Measurements from ENCODE around the gene ROCK2. TPM values are rescaled to one million over a fixed set of nuclear protein-coding genes. Genes with fewer than 3 reads are reported as not detected.
A peak's percentile ranks its signal among the peaks of the same experiment; 100 is the strongest.

The ROCK2 gene
- total and polyA plus RNA-seq, 2 of the 13 experiments (the other 11 are each of a cell fraction or from before 2014, with no cell fraction given): 38.1 to 119 TPM

GRCh38 chr2:11363868-11364564, 19.6 kb upstream of the ROCK2 start (continued):
- no peak for TF ChIP-seq THAP9 (CRISPR knock-in tag; IDR thresholded peaks at IDR 0.05; ENCODE audit: borderline replicate concordance)
- no peak for TF ChIP-seq CREBL2 (CRISPR knock-in tag; IDR thresholded peaks at IDR 0.05; ENCODE audit: borderline replicate concordance)
- TF ChIP-seq SNAPC5 (CRISPR knock-in tag; IDR thresholded peaks at IDR 0.05; ENCODE audit: borderline replicate concordance): no peak; the same call in 1 of the 2 replicates
- no peak for TF ChIP-seq FLYWCH1 (CRISPR knock-in tag; IDR thresholded peaks at IDR 0.05)
- 0 out of 2 replicates have a peak, but pooled peaks have one; percentile 40 for TF ChIP-seq MTF2 (CRISPR knock-in tag; IDR thresholded peaks at IDR 0.05; ENCODE audit: borderline replicate concordance)
- no peak for TF ChIP-seq E2F1 (CRISPR knock-in tag; IDR thresholded peaks at IDR 0.05)
- TF ChIP-seq ARNT (IDR thresholded peaks at IDR 0.05): no peak
- no peak for TF ChIP-seq KDM1A (CRISPR knock-in tag; IDR thresholded peaks at IDR 0.05)
- TF ChIP-seq THRA (CRISPR knock-in tag; IDR thresholded peaks at IDR 0.05; ENCODE audit: borderline replicate concordance): no peak; the same call in 1 of the 2 replicates
- no peak for TF ChIP-seq ZMYM3 (CRISPR knock-in tag; IDR thresholded peaks at IDR 0.05)
- no peak for TF ChIP-seq ZNF343 (CRISPR knock-in tag; IDR thresholded peaks at IDR 0.05)
- TF ChIP-seq POLR2G (IDR thresholded peaks at IDR 0.05; ENCODE audit: low read depth, low read length): peak; percentile 75
- peak; percentile 47; the same call in 1 of the 2 replicates for TF ChIP-seq ZBTB38 (CRISPR knock-in tag; IDR thresholded peaks at IDR 0.05)
- no peak for TF ChIP-seq ZNF329 (CRISPR knock-in tag; IDR thresholded peaks at IDR 0.05; ENCODE audit: low read depth)
- no peak for TF ChIP-seq SCMH1 (CRISPR knock-in tag; IDR thresholded peaks at IDR 0.05; ENCODE audit: borderline replicate concordance)
- no peak for TF ChIP-seq FOXK1 (CRISPR knock-in tag; IDR thresholded peaks at IDR 0.05; ENCODE audit: borderline replicate concordance, low read depth)
- TF ChIP-seq RORA (CRISPR knock-in tag; IDR thresholded peaks at IDR 0.05): no peak
- no peak for TF ChIP-seq NFE2 (CRISPR knock-in tag; IDR thresholded peaks at IDR 0.05)
- TF ChIP-seq ZC3H4 (CRISPR knock-in tag; IDR thresholded peaks at IDR 0.05; ENCODE audit: borderline replicate concordance): peak; percentile 47; the same call in 1 of the 2 replicates
- no peak for TF ChIP-seq ZNF124 (CRISPR knock-in tag; IDR thresholded peaks at IDR 0.05)

All from HepG2 (cell line).